ENCODE measurements around the gene SH2D3A.

SH2D3A gene

DNA sequence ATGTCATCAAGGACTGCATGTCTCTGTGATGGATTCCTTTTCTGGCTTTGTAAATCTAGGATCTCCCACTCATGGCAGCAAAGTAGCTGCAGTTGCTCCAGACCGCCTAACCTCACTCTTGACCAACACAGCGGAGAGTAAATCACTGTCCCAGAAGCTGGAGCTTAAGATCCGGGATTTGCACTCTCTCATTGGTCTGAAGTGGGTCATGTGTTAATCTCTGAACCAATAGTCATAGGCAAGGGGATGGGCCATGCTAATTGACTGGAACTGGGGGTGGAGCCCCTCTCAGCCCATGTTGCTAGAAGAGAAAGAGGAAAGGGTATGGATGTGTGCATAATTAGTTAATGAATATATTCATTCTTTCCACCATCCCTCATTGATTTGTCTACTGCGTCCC is 39.3 kb upstream of the SH2D3A start:
- Histone ChIP-seq H3K4ac (ENCODE audit: low read depth in 1 of 2, low read length in 2 of 2) (no peak overlapping the region), H3K23ac (ENCODE audit: low read length in 2 of 2) (no peak overlapping the region), H2BK5ac (ENCODE audit: low read depth, low read length, poor library complexity, severe bottlenecking) (no peak overlapping the region), H3K4me2 (ENCODE audit: low read length, poor library complexity, severe bottlenecking) (no peak overlapping the region), H3K9me3 (ENCODE audit: control insufficient read depth, low read length) (peaks cover 4% of the 10 kb centered on the region), H4K91ac (ENCODE audit: low read length) (no peak overlapping the region), H3K27me3 (ENCODE audit: control insufficient read depth in 1 of 2, insufficient read depth in 1 of 2, low read length in 2 of 2) (peaks cover 0 to 19% of the 10 kb centered on the region in 2 experiments), H3K14ac (ENCODE audit: low read length in 2 of 2) (no peak overlapping the region), H3K9ac (ENCODE audit: low read length) (no peak overlapping the region), H3K18ac (ENCODE audit: low read depth in 1 of 2, low read length in 2 of 2) (no peak overlapping the region), H2BK15ac (ENCODE audit: low read depth, poor library complexity, severe bottlenecking) (no peak overlapping the region), H4K8ac (ENCODE audit: low read length) (no peak overlapping the region), H2AFZ (ENCODE audit: low read depth, low read length) (no peak overlapping the region), H3K4me1 (ENCODE audit: control insufficient read depth, insufficient read depth, low read depth, low read length) (peaks cover 1% of the 10 kb centered on the region), H2BK120ac (ENCODE audit: low read depth, low read length) (no peak overlapping the region), H3K4me3 (ENCODE audit: insufficient read depth in 1 of 2, low read depth in 1 of 2, low read length in 2 of 2) (no peak overlapping the region), H3K79me1 (replicated peaks; ENCODE audit: low read length, poor library complexity, severe bottlenecking) (no peaks in the 10 kb centered on the region), H3K36me3 (ENCODE audit: control insufficient read depth in 1 of 2, insufficient read depth in 2 of 2, low read depth in 1 of 2, low read length in 2 of 2) (no peaks in the 10 kb centered on the region), H2BK12ac (ENCODE audit: low read length in 2 of 2) (no peak overlapping the region), H3K27ac (ENCODE audit: low read length, poor library complexity, severe bottlenecking) (no peak overlapping the region), H2AK5ac (ENCODE audit: low read length, severe bottlenecking) (no peak overlapping the region)
- 89% methylated on average over 3 of the region's 4 CpGs for WGBS
- no peak for DNase-seq

DNA sequence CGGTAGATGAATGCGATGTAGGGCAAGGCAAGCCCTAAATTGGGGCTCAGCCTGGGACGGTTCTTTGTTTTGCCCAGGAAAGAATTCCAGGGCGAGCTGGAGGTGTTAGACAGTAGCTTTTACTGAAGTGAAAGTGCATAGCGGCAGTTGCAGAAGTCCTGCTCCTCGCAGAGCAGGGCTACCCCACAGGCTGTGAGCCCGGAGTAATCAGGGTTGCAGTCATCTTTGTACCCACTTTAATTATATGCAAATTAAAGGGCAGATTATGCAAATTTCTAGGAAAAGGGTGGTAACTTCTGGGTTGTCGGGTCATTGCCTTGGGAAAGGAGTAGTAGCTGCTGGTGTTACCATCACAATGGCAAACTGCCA is 35.8 kb upstream of the SH2D3A start:
- H3K23ac ChIP-seq (ENCODE audit: low read length in 2 of 2) = no peak overlapping the region
- peaks cover 0 to 16% of the 10 kb centered on the region in 2 experiments for H3K27me3 ChIP-seq (ENCODE audit: control insufficient read depth in 1 of 2, insufficient read depth in 1 of 2, low read length in 2 of 2)
- H3K4me1 ChIP-seq (ENCODE audit: control insufficient read depth, insufficient read depth, low read depth, low read length) = peaks cover 6% of the 10 kb centered on the region
- H4K91ac ChIP-seq (ENCODE audit: low read length) = no peak overlapping the region
- no peak overlapping the region for H2AFZ ChIP-seq (ENCODE audit: low read depth, low read length)
- H3K27ac ChIP-seq (ENCODE audit: low read length, poor library complexity, severe bottlenecking) = no peak overlapping the region
- 84% methylated on average over 7 of the region's 8 CpGs for WGBS
- H3K4me2 ChIP-seq (ENCODE audit: low read length, poor library complexity, severe bottlenecking) = no peak overlapping the region
- H3K9ac ChIP-seq (ENCODE audit: low read length) = no peak overlapping the region
- H3K79me1 ChIP-seq (replicated peaks; ENCODE audit: low read length, poor library complexity, severe bottlenecking) = no peaks in the 10 kb centered on the region
- no peak overlapping the region for H3K18ac ChIP-seq (ENCODE audit: low read depth in 1 of 2, low read length in 2 of 2)
- H4K8ac ChIP-seq (ENCODE audit: low read length) = no peak overlapping the region
- no peak overlapping the region for H2BK5ac ChIP-seq (ENCODE audit: low read depth, low read length, poor library complexity, severe bottlenecking)
- H2BK120ac ChIP-seq (ENCODE audit: low read depth, low read length) = no peak overlapping the region
- H2AK5ac ChIP-seq (ENCODE audit: low read length, severe bottlenecking) = no peak overlapping the region
- H2BK15ac ChIP-seq (ENCODE audit: low read depth, poor library complexity, severe bottlenecking) = no peak overlapping the region
- H3K4me3 ChIP-seq (ENCODE audit: insufficient read depth in 1 of 2, low read depth in 1 of 2, low read length in 2 of 2) = no peak overlapping the region
- H3K14ac ChIP-seq (ENCODE audit: low read length in 2 of 2) = no peak overlapping the region
- no peak overlapping the region for H2BK12ac ChIP-seq (ENCODE audit: low read length in 2 of 2)
- no peak for DNase-seq
- H3K9me3 ChIP-seq (ENCODE audit: control insufficient read depth, low read length) = no peaks in the 10 kb centered on the region
- H3K4ac ChIP-seq (ENCODE audit: low read depth in 1 of 2, low read length in 2 of 2) = no peak overlapping the region
- H3K36me3 ChIP-seq (ENCODE audit: control insufficient read depth in 1 of 2, insufficient read depth in 2 of 2, low read depth in 1 of 2, low read length in 2 of 2) = no peaks in the 10 kb centered on the region

DNA sequence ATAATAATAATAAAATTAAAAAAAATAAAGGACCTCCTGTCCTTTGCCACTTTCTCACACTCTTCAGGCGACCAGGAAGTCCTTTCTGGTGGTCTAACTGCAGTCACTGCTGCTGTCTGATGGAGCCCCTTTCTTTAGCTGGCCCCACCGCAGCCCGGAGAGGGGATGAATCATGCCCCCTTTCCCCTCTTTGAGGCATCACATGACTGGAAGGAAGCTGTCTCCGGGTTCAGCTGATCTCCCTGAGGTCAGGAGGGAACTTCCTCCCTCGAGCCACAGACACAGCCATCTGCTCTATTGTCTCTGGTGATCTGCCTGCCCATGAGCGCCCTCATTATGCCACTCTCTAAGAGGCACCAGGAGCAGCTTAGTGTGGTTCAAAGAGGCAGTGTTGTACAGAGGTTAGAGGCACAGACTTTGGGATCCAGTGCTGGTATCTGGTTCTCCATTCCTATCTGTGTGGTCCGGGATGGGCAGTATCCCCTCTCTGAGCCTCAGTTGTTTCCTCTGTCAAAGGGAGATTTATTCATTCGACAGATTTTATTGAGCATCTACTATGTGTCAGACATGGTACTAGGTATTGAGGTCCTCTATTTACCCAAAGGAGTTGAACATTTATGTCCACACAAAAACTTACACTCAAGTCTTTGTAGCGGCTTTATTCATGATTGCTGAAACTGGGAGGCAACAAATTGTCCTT is 35.3 kb upstream of the SH2D3A start:
- H2BK5ac ChIP-seq (ENCODE audit: low read depth, low read length, poor library complexity, severe bottlenecking) = no peak overlapping the region
- no peak overlapping the region for H2BK12ac ChIP-seq (ENCODE audit: low read length in 2 of 2)
- H3K4ac ChIP-seq (ENCODE audit: low read depth in 1 of 2, low read length in 2 of 2) = no peak overlapping the region
- no peak overlapping the region for H4K8ac ChIP-seq (ENCODE audit: low read length)
- H3K9me3 ChIP-seq (ENCODE audit: control insufficient read depth, low read length) = no peaks in the 10 kb centered on the region
- no peaks in the 10 kb centered on the region for H3K36me3 ChIP-seq (ENCODE audit: control insufficient read depth in 1 of 2, insufficient read depth in 2 of 2, low read depth in 1 of 2, low read length in 2 of 2)
- no peak for DNase-seq
- H3K14ac ChIP-seq (ENCODE audit: low read length in 2 of 2) = no peak overlapping the region
- H3K4me1 ChIP-seq (ENCODE audit: control insufficient read depth, insufficient read depth, low read depth, low read length) = peaks cover 6% of the 10 kb centered on the region
- H2BK120ac ChIP-seq (ENCODE audit: low read depth, low read length) = no peak overlapping the region
- no peak overlapping the region for H2AFZ ChIP-seq (ENCODE audit: low read depth, low read length)
- no peak overlapping the region for H3K9ac ChIP-seq (ENCODE audit: low read length)
- WGBS = 62% methylated on average over 8 of the region's 9 CpGs
- H3K27ac ChIP-seq (ENCODE audit: low read length, poor library complexity, severe bottlenecking) = no peak overlapping the region
- no peaks in the 10 kb centered on the region for H3K79me1 ChIP-seq (replicated peaks; ENCODE audit: low read length, poor library complexity, severe bottlenecking)
- H2BK15ac ChIP-seq (ENCODE audit: low read depth, poor library complexity, severe bottlenecking) = no peak overlapping the region
- no peak overlapping the region for H4K91ac ChIP-seq (ENCODE audit: low read length)
- H3K4me2 ChIP-seq (ENCODE audit: low read length, poor library complexity, severe bottlenecking) = no peak overlapping the region
- no peak overlapping the region for H3K23ac ChIP-seq (ENCODE audit: low read length in 2 of 2)
- H3K4me3 ChIP-seq (ENCODE audit: insufficient read depth in 1 of 2, low read depth in 1 of 2, low read length in 2 of 2) = no peak overlapping the region
- H3K18ac ChIP-seq (ENCODE audit: low read depth in 1 of 2, low read length in 2 of 2) = no peak overlapping the region
- peaks cover 0 to 16% of the 10 kb centered on the region in 2 experiments for H3K27me3 ChIP-seq (ENCODE audit: control insufficient read depth in 1 of 2, insufficient read depth in 1 of 2, low read length in 2 of 2)
- no peak overlapping the region for H2AK5ac ChIP-seq (ENCODE audit: low read length, severe bottlenecking)

DNA sequence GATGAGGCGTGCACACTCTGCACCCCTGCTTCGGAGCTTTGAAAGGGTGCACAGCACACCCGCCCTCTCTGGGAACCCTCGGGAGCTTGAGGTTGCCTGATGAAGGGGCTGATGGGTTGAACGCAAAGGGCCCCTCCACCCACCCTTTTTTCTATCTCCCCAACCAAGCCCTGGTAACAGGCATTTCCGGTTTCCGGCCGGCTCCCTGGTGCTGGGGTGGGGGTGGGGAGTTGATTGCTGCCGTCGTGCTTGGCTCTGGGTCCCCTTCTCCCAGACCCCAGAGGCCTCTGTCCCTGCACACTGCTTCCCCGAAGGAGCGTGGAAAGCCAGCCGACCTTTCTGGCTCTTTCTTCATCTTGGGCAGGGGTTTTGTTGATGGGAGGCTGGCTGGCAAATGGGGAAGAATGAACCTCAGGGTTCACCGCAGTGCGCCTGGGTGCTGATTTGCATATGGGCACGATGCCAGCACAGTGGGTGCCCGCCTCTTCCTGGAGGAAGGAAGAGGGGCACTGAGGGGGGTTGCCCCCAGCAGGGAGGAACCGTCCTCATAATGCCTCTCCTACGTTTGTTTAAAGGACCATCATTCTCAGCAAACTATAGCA is 34.4 kb upstream of the SH2D3A start:
- WGBS = 71% methylated on average over 15 of the region's 19 CpGs
- H2BK120ac ChIP-seq (ENCODE audit: low read depth, low read length) = no peak overlapping the region
- no peak overlapping the region for H4K91ac ChIP-seq (ENCODE audit: low read length)
- no peak overlapping the region for H3K9ac ChIP-seq (ENCODE audit: low read length)
- H3K79me1 ChIP-seq (replicated peaks; ENCODE audit: low read length, poor library complexity, severe bottlenecking) = no peaks in the 10 kb centered on the region
- no peaks in the 10 kb centered on the region for H3K36me3 ChIP-seq (ENCODE audit: control insufficient read depth in 1 of 2, insufficient read depth in 2 of 2, low read depth in 1 of 2, low read length in 2 of 2)
- H3K4me3 ChIP-seq (ENCODE audit: insufficient read depth in 1 of 2, low read depth in 1 of 2, low read length in 2 of 2) = peak overlapping the region in 1 of 2 experiments; percentile 57
- no peak overlapping the region for H3K4ac ChIP-seq (ENCODE audit: low read depth in 1 of 2, low read length in 2 of 2)
- H4K8ac ChIP-seq (ENCODE audit: low read length) = no peak overlapping the region
- no peak overlapping the region for H3K18ac ChIP-seq (ENCODE audit: low read depth in 1 of 2, low read length in 2 of 2)
- no peak for DNase-seq
- no peak overlapping the region for H3K27ac ChIP-seq (ENCODE audit: low read length, poor library complexity, severe bottlenecking)
- H3K14ac ChIP-seq (ENCODE audit: low read length in 2 of 2) = no peak overlapping the region
- no peak overlapping the region for H2AK5ac ChIP-seq (ENCODE audit: low read length, severe bottlenecking)
- H3K23ac ChIP-seq (ENCODE audit: low read length in 2 of 2) = no peak overlapping the region
- no peaks in the 10 kb centered on the region for H3K9me3 ChIP-seq (ENCODE audit: control insufficient read depth, low read length)
- H2BK15ac ChIP-seq (ENCODE audit: low read depth, poor library complexity, severe bottlenecking) = no peak overlapping the region
- H3K4me1 ChIP-seq (ENCODE audit: control insufficient read depth, insufficient read depth, low read depth, low read length) = peaks cover 6% of the 10 kb centered on the region
- H2BK12ac ChIP-seq (ENCODE audit: low read length in 2 of 2) = no peak overlapping the region
- H2AFZ ChIP-seq (ENCODE audit: low read depth, low read length) = no peak overlapping the region
- H2BK5ac ChIP-seq (ENCODE audit: low read depth, low read length, poor library complexity, severe bottlenecking) = no peak overlapping the region
- peaks cover 0 to 15% of the 10 kb centered on the region in 2 experiments for H3K27me3 ChIP-seq (ENCODE audit: control insufficient read depth in 1 of 2, insufficient read depth in 1 of 2, low read length in 2 of 2)
- no peak overlapping the region for H3K4me2 ChIP-seq (ENCODE audit: low read length, poor library complexity, severe bottlenecking)
